DOHH2 (cell line): ENCODE results near the gene SCLY.

Source experiments
- H3F3A ChIP-seq: fragments of 200-600 bp; sonication (generic), shearing (Covaris generic); 2 replicates; pipeline ENCODE4 v1.6.0; 2016; ENCODE audit warnings: antibody characterized with exemption, mild to moderate bottlenecking; ENCODE audit not compliant: control insufficient read depth, insufficient read depth
- H3K27ac ChIP-seq: fragments of 200-600 bp; sonication (generic); 2 replicates; pipeline ENCODE4 v1.5.1; 2014; ENCODE audit warnings: low read depth, mild to moderate bottlenecking, low read length, moderate library complexity
- H3K27me3 ChIP-seq: fragments of 200-600 bp; sonication (generic); 2 replicates; pipeline ENCODE4 v1.6.1; 2014; ENCODE audit warnings: mild to moderate bottlenecking, low read length, mixed read lengths; ENCODE audit not compliant: control insufficient read depth
- H3K36me3 ChIP-seq: fragments of 200-600 bp; sonication (generic); 2 replicates; pipeline ENCODE4 v1.6.1; 2014; ENCODE audit warnings: mild to moderate bottlenecking, low read length, moderate library complexity, mixed read lengths; ENCODE audit not compliant: control insufficient read depth
- H3K4me1 ChIP-seq: fragments of 200-600 bp; sonication (generic); 2 replicates; pipeline ENCODE4 v1.6.1; 2014; ENCODE audit warnings: mild to moderate bottlenecking, low read length, mixed read lengths; ENCODE audit not compliant: control insufficient read depth
- H3K4me2 ChIP-seq: fragments of 200-600 bp; sonication (generic); 2 replicates; pipeline ENCODE4 v1.6.0; 2014; ENCODE audit warnings: mild to moderate bottlenecking, low read length, moderate library complexity
- H3K4me3 ChIP-seq: fragments of 200-600 bp; sonication (generic); 2 replicates; pipeline ENCODE4 v1.5.1; 2014; ENCODE audit warnings: mild to moderate bottlenecking, low read length, mixed read lengths
- H3K79me2 ChIP-seq: fragments of 200-600 bp; sonication (generic); 2 replicates; pipeline ENCODE4 v1.6.1; 2014; ENCODE audit warnings: mild to moderate bottlenecking, low read length, mixed read lengths; ENCODE audit not compliant: control insufficient read depth
- H3K9me2 ChIP-seq: fragments of 200-600 bp; sonication (generic); replicated peaks from 2 replicates; pipeline ENCODE4 v1.6.1; 2014; ENCODE audit warnings: mild to moderate bottlenecking, low read length, mixed read lengths; ENCODE audit not compliant: control insufficient read depth
- H3K9me3 ChIP-seq: fragments of 200-600 bp; sonication (generic); 2 replicates; pipeline ENCODE4 v1.6.1; 2014; ENCODE audit warnings: antibody characterized with exemption, low read length, mixed read lengths; ENCODE audit not compliant: control insufficient read depth, insufficient read depth
- H4K20me1 ChIP-seq: fragments of 200-600 bp; sonication (generic); 2 replicates; pipeline ENCODE4 v1.6.0; 2014; ENCODE audit warnings: low read depth, mild to moderate bottlenecking, antibody characterized with exemption, low read length, moderate library complexity; ENCODE audit not compliant: control insufficient read depth, insufficient read depth
- EZH2phosphoT487 ChIP-seq: fragments of 200-600 bp; sonication (generic); IDR thresholded peaks from 2 replicates; pipeline ENCODE4 v1.6.1; 2017; ENCODE audit warnings: borderline replicate concordance, mild to moderate bottlenecking, antibody characterized with exemption, low read length, moderate library complexity, mixed read lengths
- TF ChIP-seq, protein P1 (sequence below): fragments of 200-600 bp; sonication (generic); IDR thresholded peaks from one replicate; pipeline ENCODE4 v1.5.1; 2014; ENCODE audit warnings: antibody characterized with exemption, mild to moderate bottlenecking, low read depth, low read length; ENCODE audit not compliant: poor library complexity, severe bottlenecking

SCLY gene

DNA sequence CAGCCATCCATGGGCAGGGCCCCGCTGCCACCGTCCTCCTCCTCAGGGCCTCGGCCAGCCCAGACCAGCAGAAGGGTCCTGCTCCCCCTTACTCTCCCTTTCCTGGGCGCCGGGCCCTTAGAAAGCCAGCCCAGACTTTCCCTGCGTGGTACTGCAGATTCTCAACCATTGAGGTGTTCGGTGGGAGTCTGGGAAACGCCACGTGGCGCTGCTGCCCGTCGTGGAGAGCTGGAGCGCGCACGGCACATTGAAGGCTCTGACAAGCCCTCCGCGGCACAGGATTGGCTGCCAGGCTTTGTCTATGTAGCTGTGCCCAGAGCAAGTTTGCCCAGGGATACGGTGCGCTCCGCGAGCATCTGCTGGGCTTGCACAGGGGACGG is 67.2 kb downstream of the SCLY start:
- H3K4me1 ChIP-seq, result no peaks in the 10 kb centered on the region
- peaks cover 2% of the 10 kb centered on the region; the same call in 1 of the 2 replicates for H4K20me1 ChIP-seq
- no peaks in the 10 kb centered on the region for H3K9me2 ChIP-seq
- H3K36me3 ChIP-seq, result no peaks in the 10 kb centered on the region
- H3K4me2 ChIP-seq, result no peak overlapping the region
- H3K27me3 ChIP-seq, result no peaks in the 10 kb centered on the region
- TF ChIP-seq, protein P1, sequence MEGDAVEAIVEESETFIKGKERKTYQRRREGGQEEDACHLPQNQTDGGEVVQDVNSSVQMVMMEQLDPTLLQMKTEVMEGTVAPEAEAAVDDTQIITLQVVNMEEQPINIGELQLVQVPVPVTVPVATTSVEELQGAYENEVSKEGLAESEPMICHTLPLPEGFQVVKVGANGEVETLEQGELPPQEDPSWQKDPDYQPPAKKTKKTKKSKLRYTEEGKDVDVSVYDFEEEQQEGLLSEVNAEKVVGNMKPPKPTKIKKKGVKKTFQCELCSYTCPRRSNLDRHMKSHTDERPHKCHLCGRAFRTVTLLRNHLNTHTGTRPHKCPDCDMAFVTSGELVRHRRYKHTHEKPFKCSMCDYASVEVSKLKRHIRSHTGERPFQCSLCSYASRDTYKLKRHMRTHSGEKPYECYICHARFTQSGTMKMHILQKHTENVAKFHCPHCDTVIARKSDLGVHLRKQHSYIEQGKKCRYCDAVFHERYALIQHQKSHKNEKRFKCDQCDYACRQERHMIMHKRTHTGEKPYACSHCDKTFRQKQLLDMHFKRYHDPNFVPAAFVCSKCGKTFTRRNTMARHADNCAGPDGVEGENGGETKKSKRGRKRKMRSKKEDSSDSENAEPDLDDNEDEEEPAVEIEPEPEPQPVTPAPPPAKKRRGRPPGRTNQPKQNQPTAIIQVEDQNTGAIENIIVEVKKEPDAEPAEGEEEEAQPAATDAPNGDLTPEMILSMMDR, result no peak
- TF ChIP-seq EZH2phosphoT487, result no peak
- H3K9me3 ChIP-seq, result peaks cover 7% of the 10 kb centered on the region; the same call in 1 of the 2 replicates
- H3K27ac ChIP-seq, result no peak overlapping the region
- H3K4me3 ChIP-seq, result no peak overlapping the region
- no peaks in the 10 kb centered on the region for H3K79me2 ChIP-seq
- no peaks in the 10 kb centered on the region for H3F3A ChIP-seq

DNA sequence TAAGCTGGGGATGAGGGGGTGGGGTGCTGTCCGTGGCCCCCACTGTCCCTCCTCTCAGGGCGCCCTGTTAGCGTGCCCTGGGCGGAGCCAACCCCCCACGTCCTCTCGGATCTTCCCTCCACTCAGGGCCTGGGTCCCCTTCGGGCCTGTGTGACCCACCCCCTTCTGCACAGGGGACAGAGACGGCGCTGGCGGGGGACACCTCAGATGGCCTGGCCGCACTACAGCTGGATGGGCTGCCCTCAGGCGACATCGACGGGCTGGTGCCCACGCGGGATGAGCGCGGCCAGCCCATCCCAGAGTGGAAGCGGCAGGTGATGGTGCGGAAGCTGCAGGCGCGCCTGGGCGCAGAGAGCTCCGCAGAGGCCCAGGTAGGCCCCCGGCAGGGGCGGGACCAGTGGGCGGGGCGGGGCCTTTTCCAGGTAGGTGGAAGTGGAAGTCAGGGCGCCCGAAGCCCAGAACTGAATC is 67.8 kb downstream of the SCLY start:
- Histone ChIP-seq H3K79me2 (no peaks in the 10 kb centered on the region), H3K4me3 (no peak overlapping the region), H3K9me3 (peaks cover 7% of the 10 kb centered on the region; the same call in 1 of the 2 replicates), H4K20me1 (peaks cover 2% of the 10 kb centered on the region; the same call in 1 of the 2 replicates), H3K27ac (no peak overlapping the region), H3K9me2 (no peaks in the 10 kb centered on the region), H3K27me3 (no peaks in the 10 kb centered on the region), H3K4me2 (no peak overlapping the region), H3K36me3 (no peaks in the 10 kb centered on the region), H3K4me1 (no peaks in the 10 kb centered on the region), H3F3A (no peaks in the 10 kb centered on the region)
- TF ChIP-seq, protein P1, result no peak
- TF ChIP-seq EZH2phosphoT487, result no peak

- Histone ChIP-seq H3K36me3 (no peaks in the 10 kb centered on the region), H3K79me2 (no peaks in the 10 kb centered on the region), H4K20me1 (peaks cover 2% of the 10 kb centered on the region; the same call in 1 of the 2 replicates), H3K27me3 (no peaks in the 10 kb centered on the region), H3K4me2 (no peak overlapping the region), H3K4me1 (no peaks in the 10 kb centered on the region), H3K9me3 (peaks cover 7% of the 10 kb centered on the region; the same call in 1 of the 2 replicates), H3F3A (no peaks in the 10 kb centered on the region), H3K27ac (no peak overlapping the region), H3K4me3 (no peak overlapping the region), H3K9me2 (no peaks in the 10 kb centered on the region)
- TF ChIP-seq EZH2phosphoT487, result no peak
- TF ChIP-seq, protein P1, result no peak
Observed at GRCh38 chr2:238129166-238130010, 68.6 kb downstream of the SCLY start.
